ENCODE results near the gene APOC4. TPM values are rescaled to one million over a fixed set of nuclear protein-coding genes. Genes with fewer than 3 reads are reported as not detected.

Gene APOC4
- total RNA-seq = not detected

GRCh38 chr19:44942067-44942571, at the start of gene APOC4:
TSS of gene APOC4 (plus strand) at chr19:44942237. CDS start at chr19:44942278, 41 bp downstream.
- 87 to 100% (median 100%) methylated on average over 1 to 8 of the region's 14 CpGs; no CpG with 5 or more reads in 6 of the 10 experiments for WGBS, 10 experiments
- no peak for ATAC-seq (replicated peaks in 6 of 8)
- Histone ChIP-seq H3K27ac (no peak within 1 kb of the TSS), H3K4me3 (no peak within 1 kb of the TSS), H3K4me1 (replicated peaks in 1 of 2) (no peaks in the 10 kb centered on the region)
- in situ Hi-C loops (cut with MboI; ENCODE audit: low pct_unique_long_range_greater_than_20kb in 2 of 9, low sequenced_read_pairs in 9 of 9, unreplicated experiment in 9 of 9) = no loop called here

- H3K4me1 ChIP-seq (replicated peaks in 1 of 2) = peaks cover 7 to 12% of the 10 kb centered on the region in 2 donors
- no peak overlapping the region for H3K27ac ChIP-seq
- no peak overlapping the region for H3K4me3 ChIP-seq
- in situ Hi-C loops (cut with MboI; ENCODE audit: low pct_unique_long_range_greater_than_20kb in 2 of 9, low sequenced_read_pairs in 9 of 9, unreplicated experiment in 9 of 9) = no loop called here
- 79 to 100% (median 85%) methylated on average over 1 to 6 of the region's 7 CpGs; no CpG with 5 or more reads in 5 of the 10 experiments for WGBS, 10 experiments
- ATAC-seq (replicated peaks in 6 of 8) = no peak
These were observed 49.1 kb upstream of the APOC4 start for GRCh38 chr19:44892932-44893331.

- peaks cover 7 to 12% of the 10 kb centered on the region in 2 donors for H3K4me1 ChIP-seq (replicated peaks in 1 of 2)
- H3K27ac ChIP-seq = no peak overlapping the region
- 88 to 100% (median 98%) methylated on average over 1 to 13 of the region's 18 CpGs; no CpG with 5 or more reads in 4 of the 10 experiments for WGBS, 10 experiments
- in situ Hi-C loops (cut with MboI; ENCODE audit: low pct_unique_long_range_greater_than_20kb in 2 of 9, low sequenced_read_pairs in 9 of 9, unreplicated experiment in 9 of 9) = no loop called here
- no peak overlapping the region for H3K4me3 ChIP-seq
- ATAC-seq (replicated peaks in 6 of 8) = no peak
These were observed 48.5 kb upstream of the APOC4 start for GRCh38 chr19:44893332-44894051.

- WGBS, 10 experiments = 93 to 100% (median 100%) methylated on average over 2 to 4 of the region's 6 CpGs; no CpG with 5 or more reads in 5 of the 10 experiments
- no peak overlapping the region for H3K27ac ChIP-seq
- H3K4me3 ChIP-seq = no peak overlapping the region
- H3K4me1 ChIP-seq (replicated peaks in 1 of 2) = peaks cover 7 to 12% of the 10 kb centered on the region in 2 donors
- in situ Hi-C loops (cut with MboI; ENCODE audit: low pct_unique_long_range_greater_than_20kb in 2 of 9, low sequenced_read_pairs in 9 of 9, unreplicated experiment in 9 of 9) = no loop called here
- ATAC-seq (replicated peaks in 6 of 8) = no peak
These were observed 48.0 kb upstream of the APOC4 start for GRCh38 chr19:44894052-44894400.

- no peak overlapping the region for H3K4me3 ChIP-seq
- in situ Hi-C loops (cut with MboI; ENCODE audit: low pct_unique_long_range_greater_than_20kb in 2 of 9, low sequenced_read_pairs in 9 of 9, unreplicated experiment in 9 of 9) = no loop called here
- ATAC-seq (replicated peaks in 6 of 8) = no peak
- no peak overlapping the region for H3K27ac ChIP-seq
- H3K4me1 ChIP-seq (replicated peaks in 1 of 2) = peaks cover 7% of the 10 kb centered on the region in 2 donors
- 50 to 100% (median 83%) methylated on average over 1 to 6 of the region's 9 CpGs; no CpG with 5 or more reads in 3 of the 10 experiments for WGBS, 10 experiments
These were observed 47.1 kb upstream of the APOC4 start for GRCh38 chr19:44894946-44895345.

- no peak overlapping the region for H3K4me3 ChIP-seq
- 80 to 100% (median 100%) methylated on average over 1 to 2 of the region's 8 CpGs; no CpG with 5 or more reads in 7 of the 10 experiments for WGBS, 10 experiments
- H3K4me1 ChIP-seq (replicated peaks in 1 of 2) = no peaks in the 10 kb centered on the region
- peak in 1 of 8 experiments; percentile 8 for ATAC-seq (replicated peaks in 6 of 8)
- no peak overlapping the region for H3K27ac ChIP-seq
- in situ Hi-C loops (cut with MboI; ENCODE audit: low pct_unique_long_range_greater_than_20kb in 2 of 9, low sequenced_read_pairs in 9 of 9, unreplicated experiment in 9 of 9) = no loop called here
These were observed 44.2 kb upstream of the APOC4 start for GRCh38 chr19:44897835-44898234.

- Histone ChIP-seq H3K4me1 (replicated peaks in 1 of 2) (peaks cover 0 to 3% of the 10 kb centered on the region in 2 donors), H3K27ac (no peak overlapping the region), H3K4me3 (no peak overlapping the region)
- in situ Hi-C loops (cut with MboI; ENCODE audit: low pct_unique_long_range_greater_than_20kb in 2 of 9, low sequenced_read_pairs in 9 of 9, unreplicated experiment in 9 of 9) = no loop called here
- ATAC-seq (replicated peaks in 6 of 8) = no peak
- 60 to 100% (median 88%) methylated on average over 1 to 5 of the region's 19 CpGs; no CpG with 5 or more reads in 4 of the 10 experiments for WGBS, 10 experiments
These were observed 41.5 kb upstream of the APOC4 start for GRCh38 chr19:44900328-44901244.

- H3K4me3 ChIP-seq = no peak overlapping the region
- in situ Hi-C loops (cut with MboI; ENCODE audit: low pct_unique_long_range_greater_than_20kb in 2 of 9, low sequenced_read_pairs in 9 of 9, unreplicated experiment in 9 of 9) = no loop called here
- peak in 5 of 8 experiments; percentile 2 to 27 (median 12) for ATAC-seq (replicated peaks in 6 of 8)
- H3K27ac ChIP-seq = no peak overlapping the region
- WGBS, 10 experiments = 20 to 72% methylated on average over 1 to 8 of the region's 15 CpGs; no CpG with 5 or more reads in 8 of the 10 experiments
- H3K4me1 ChIP-seq (replicated peaks in 1 of 2) = peaks cover 0 to 12% of the 10 kb centered on the region in 2 donors
These were observed 38.8 kb upstream of the APOC4 start for GRCh38 chr19:44903216-44903601.

GRCh38 chr19:44903602-44904425, 38.2 kb upstream of the APOC4 start:
- Histone ChIP-seq H3K27ac (no peak overlapping the region), H3K4me1 (replicated peaks in 1 of 2) (peaks cover 0 to 12% of the 10 kb centered on the region in 2 donors), H3K4me3 (no peak overlapping the region)
- 0 to 67% (median 36%) methylated on average over 1 to 10 of the region's 24 CpGs; no CpG with 5 or more reads in 3 of the 10 experiments for WGBS, 10 experiments
- peak; percentile 38 to 76 (median 64) for ATAC-seq (replicated peaks in 6 of 8)
- in situ Hi-C loops (cut with MboI; ENCODE audit: low pct_unique_long_range_greater_than_20kb in 2 of 9, low sequenced_read_pairs in 9 of 9, unreplicated experiment in 9 of 9) = no loop called here

GRCh38 chr19:44904426-44904994, 37.5 kb upstream of the APOC4 start:
- H3K27ac ChIP-seq = no peak overlapping the region
- in situ Hi-C loops (cut with MboI; ENCODE audit: low pct_unique_long_range_greater_than_20kb in 2 of 9, low sequenced_read_pairs in 9 of 9, unreplicated experiment in 9 of 9) = no loop called here
- no peak overlapping the region for H3K4me3 ChIP-seq
- no peak for ATAC-seq (replicated peaks in 6 of 8)
- WGBS, 10 experiments = 0 to 96% (median 62%) methylated on average over 1 to 10 of the region's 12 CpGs; no CpG with 5 or more reads in 4 of the 10 experiments
- peaks cover 0 to 12% of the 10 kb centered on the region in 2 donors for H3K4me1 ChIP-seq (replicated peaks in 1 of 2)

- 0% methylated on average over 2 of the region's 20 CpGs; no CpG with 5 or more reads in 8 of the 10 experiments for WGBS, 10 experiments
These were observed 36.4 kb upstream of the APOC4 start, which contains the start of gene APOE for GRCh38 chr19:44905437-44906160. TSS of gene APOE (plus strand) at chr19:44905796. CDS start at chr19:44906625, 829 bp downstream.

More at GRCh38 chr19:44905437-44906160, 36.4 kb upstream of the APOC4 start, which contains the start of gene APOE:
- ATAC-seq (replicated peaks in 6 of 8) = peak; percentile 4 to 69 (median 24)
- in situ Hi-C loops (cut with MboI; ENCODE audit: low pct_unique_long_range_greater_than_20kb in 2 of 9, low sequenced_read_pairs in 9 of 9, unreplicated experiment in 9 of 9) = no loop called here
- no peak within 1 kb of the TSS for H3K27ac ChIP-seq
- H3K4me1 ChIP-seq (replicated peaks in 1 of 2) = peaks cover 0 to 12% of the 10 kb centered on the region in 2 donors
- peak within 1 kb of the TSS in 2 of 5 donors; percentile 2 to 16 for H3K4me3 ChIP-seq
